ENCODE results near the gene PNP. TPM values are rescaled to one million over a fixed set of nuclear protein-coding genes. Genes with fewer than 3 reads are reported as not detected.
"Not testable (repeated sequence)": the region's sequence is repeated elsewhere in the genome, so short reads cannot be mapped to it uniquely, and the experiment has no call there.

Gene PNP
- total RNA-seq, 3 donors from 2014 or later: 198 to 236 (median 221) TPM

DNA sequence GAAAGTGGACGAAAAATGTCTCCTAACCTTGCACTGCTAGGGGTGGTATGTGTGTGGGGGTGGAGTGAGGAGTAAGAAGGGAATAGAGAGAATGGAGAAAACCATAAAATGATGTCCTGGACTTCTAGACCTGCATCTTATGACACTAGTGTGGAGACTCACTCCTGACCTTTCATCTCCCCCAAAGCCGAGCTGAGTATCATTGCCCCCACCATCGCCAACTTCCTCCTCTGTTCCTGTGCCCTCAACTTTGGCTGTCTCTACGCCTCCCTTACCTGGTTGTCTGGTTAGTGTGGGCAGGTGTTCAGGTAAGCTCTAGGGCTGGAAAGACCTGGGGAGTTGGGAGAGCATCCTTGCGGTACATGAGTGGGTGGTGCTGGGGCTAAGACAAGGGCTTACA, 28.7 kb upstream of the PNP start:
- Mint-ChIP-seq H3K36me3 (ENCODE audit: insufficient read depth) (peaks cover 7% of the 10 kb centered on the region), H3K4me1 (ENCODE audit: low read depth) (peaks cover 25% of the 10 kb centered on the region), H3K9me3 (no peaks in the 10 kb centered on the region), H3K4me3 (no peak overlapping the region), H3K27me3 (ENCODE audit: low read depth) (no peaks in the 10 kb centered on the region)
- DNase-seq: no peak
- peak; percentile 10 to 28 for ATAC-seq

DNA sequence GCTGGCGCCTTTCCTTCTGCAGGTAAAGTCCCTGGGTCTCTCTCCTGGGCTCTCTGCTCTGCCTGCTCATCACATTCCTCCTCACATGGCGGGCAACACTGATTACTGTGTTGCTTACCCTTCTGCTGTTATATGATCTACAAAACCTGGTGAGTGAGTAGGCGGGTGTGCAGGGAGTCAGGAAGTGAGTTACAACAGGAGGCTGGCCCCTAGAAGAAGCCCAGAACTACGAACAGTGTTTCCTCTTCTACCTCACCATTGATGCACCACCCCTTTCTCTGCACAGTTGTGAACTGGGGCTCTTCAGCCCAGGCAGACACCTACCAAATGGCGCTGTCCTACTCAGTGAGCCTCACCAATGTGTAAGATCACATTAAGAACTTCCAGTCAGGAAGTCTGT, 28.3 kb upstream of the PNP start:
- DNase-seq (no peak), ATAC-seq (peak; percentile 84 to 91)
- Mint-ChIP-seq H3K4me1 (ENCODE audit: low read depth) (peaks cover 25% of the 10 kb centered on the region), H3K4me3 (no peak overlapping the region), H3K9me3 (no peaks in the 10 kb centered on the region), H3K27me3 (ENCODE audit: low read depth) (no peaks in the 10 kb centered on the region), H3K36me3 (ENCODE audit: insufficient read depth) (peaks cover 7% of the 10 kb centered on the region)

DNA sequence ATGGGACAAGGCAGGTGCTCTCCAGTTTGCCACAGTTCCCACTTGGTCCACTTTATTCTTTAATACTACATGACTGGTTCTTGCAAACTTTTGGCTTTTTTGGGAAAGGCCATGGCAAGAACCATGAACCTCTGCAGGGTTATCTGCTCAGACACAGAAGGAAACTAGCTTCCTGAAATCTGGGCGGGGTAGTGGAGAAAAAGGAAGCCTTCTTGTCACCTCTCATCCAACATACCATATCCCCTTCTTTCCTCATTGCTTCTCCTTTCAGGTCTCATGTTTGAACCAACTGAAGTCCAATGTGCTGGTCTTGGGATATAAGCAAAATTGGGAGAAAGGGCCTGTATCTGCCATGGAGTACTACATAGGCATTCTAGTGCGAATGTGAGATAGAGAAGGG, 27.7 kb upstream of the PNP start:
- Mint-ChIP-seq H3K27me3 (ENCODE audit: low read depth) (no peaks in the 10 kb centered on the region), H3K4me1 (ENCODE audit: low read depth) (peaks cover 25% of the 10 kb centered on the region), H3K36me3 (ENCODE audit: insufficient read depth) (peaks cover 7% of the 10 kb centered on the region), H3K9me3 (no peaks in the 10 kb centered on the region), H3K4me3 (no peak overlapping the region)
- DNase-seq (no peak), ATAC-seq (no peak)

- not testable (repeated sequence) for H3K9me3 Mint-ChIP-seq; H3K27me3 Mint-ChIP-seq (ENCODE audit: low read depth); H3K4me3 Mint-ChIP-seq; ATAC-seq; DNase-seq
- peaks cover 26% of the 10 kb centered on the region for H3K36me3 Mint-ChIP-seq (ENCODE audit: insufficient read depth)
- peaks cover 24% of the 10 kb centered on the region for H3K4me1 Mint-ChIP-seq (ENCODE audit: low read depth)
These were observed 25.6 kb upstream of the PNP start for GRCh38 chr14:20443650-20444049.

DNA sequence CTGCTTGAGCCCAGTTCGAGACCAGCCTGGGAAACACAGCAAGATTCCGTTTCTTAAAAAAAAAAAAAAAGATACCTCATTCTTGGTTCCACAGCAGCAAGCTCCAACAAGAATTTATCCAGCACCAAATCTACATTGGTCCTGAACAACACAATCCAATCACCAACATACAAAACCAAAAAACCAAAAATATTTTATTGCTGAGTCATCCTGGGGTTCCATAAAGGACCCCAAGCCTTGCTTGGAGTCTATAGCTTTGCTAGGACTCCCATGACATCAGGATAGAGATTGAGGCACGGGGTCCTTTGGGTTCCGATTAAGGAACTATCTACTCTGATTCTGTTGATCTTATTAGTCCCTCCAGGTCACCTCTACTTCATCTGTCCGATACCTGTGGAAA, 22.3 kb upstream of the PNP start:
- Mint-ChIP-seq H3K9me3 (no peaks in the 10 kb centered on the region), H3K4me3 (no peak overlapping the region), H3K36me3 (ENCODE audit: insufficient read depth) (peaks cover 46% of the 10 kb centered on the region), H3K27me3 (ENCODE audit: low read depth) (no peaks in the 10 kb centered on the region), H3K4me1 (ENCODE audit: low read depth) (no peaks in the 10 kb centered on the region)
- DNase-seq (no peak), ATAC-seq (no peak)

GRCh38 chr14:20452831-20453230, 16.4 kb upstream of the PNP start:
- not testable (repeated sequence) for H3K27me3 Mint-ChIP-seq (ENCODE audit: low read depth); H3K4me1 Mint-ChIP-seq (ENCODE audit: low read depth); H3K9me3 Mint-ChIP-seq; DNase-seq; ATAC-seq
- H3K4me3 Mint-ChIP-seq: peak overlapping the region; percentile 54
- H3K36me3 Mint-ChIP-seq (ENCODE audit: insufficient read depth): peaks cover 47% of the 10 kb centered on the region

GRCh38 chr14:20454516-20455354, 14.5 kb upstream of the PNP start, which contains the start of the genes APEX1 and OSGEP:
Gene APEX1 (plus strand): TSS chr14:20455226. CDS start chr14:20455646, 420 bp downstream.
Gene OSGEP (minus strand): TSS chr14:20454812. CDS start chr14:20454683, 129 bp downstream.
- Mint-ChIP-seq H3K9me3 (no peaks in the 10 kb centered on the region), H3K36me3 (ENCODE audit: insufficient read depth) (peaks cover 43% of the 10 kb centered on the region), H3K27me3 (ENCODE audit: low read depth) (no peaks in the 10 kb centered on the region), H3K4me3 (no peak within 1 kb of the TSS), H3K4me1 (ENCODE audit: low read depth) (peaks cover 12% of the 10 kb centered on the region)
- peak; percentile 84 for ATAC-seq
- DNase-seq: peak; percentile 96

- no peak overlapping the region for H3K4me3 Mint-ChIP-seq
- DNase-seq (peak; percentile 35), ATAC-seq (peak; percentile 71 to 76)
- H3K9me3 Mint-ChIP-seq: no peaks in the 10 kb centered on the region
- H3K27me3 Mint-ChIP-seq (ENCODE audit: low read depth): no peaks in the 10 kb centered on the region
- peaks cover 21% of the 10 kb centered on the region for H3K4me1 Mint-ChIP-seq (ENCODE audit: low read depth)
- peaks cover 47% of the 10 kb centered on the region for H3K36me3 Mint-ChIP-seq (ENCODE audit: insufficient read depth)
These were observed 13.6 kb upstream of the PNP start for GRCh38 chr14:20455355-20456300.

DNA sequence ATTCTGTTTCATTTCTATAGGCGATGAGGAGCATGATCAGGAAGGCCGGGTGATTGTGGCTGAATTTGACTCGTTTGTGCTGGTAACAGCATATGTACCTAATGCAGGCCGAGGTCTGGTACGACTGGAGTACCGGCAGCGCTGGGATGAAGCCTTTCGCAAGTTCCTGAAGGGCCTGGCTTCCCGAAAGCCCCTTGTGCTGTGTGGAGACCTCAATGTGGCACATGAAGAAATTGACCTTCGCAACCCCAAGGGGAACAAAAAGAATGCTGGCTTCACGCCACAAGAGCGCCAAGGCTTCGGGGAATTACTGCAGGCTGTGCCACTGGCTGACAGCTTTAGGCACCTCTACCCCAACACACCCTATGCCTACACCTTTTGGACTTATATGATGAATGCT, 12.2 kb upstream of the PNP start:
- Mint-ChIP-seq H3K9me3 (no peaks in the 10 kb centered on the region), H3K27me3 (ENCODE audit: low read depth) (no peaks in the 10 kb centered on the region), H3K4me3 (no peak overlapping the region), H3K4me1 (ENCODE audit: low read depth) (peaks cover 26% of the 10 kb centered on the region), H3K36me3 (ENCODE audit: insufficient read depth) (peaks cover 39% of the 10 kb centered on the region)
- ATAC-seq (no peak), DNase-seq (no peak)

DNA sequence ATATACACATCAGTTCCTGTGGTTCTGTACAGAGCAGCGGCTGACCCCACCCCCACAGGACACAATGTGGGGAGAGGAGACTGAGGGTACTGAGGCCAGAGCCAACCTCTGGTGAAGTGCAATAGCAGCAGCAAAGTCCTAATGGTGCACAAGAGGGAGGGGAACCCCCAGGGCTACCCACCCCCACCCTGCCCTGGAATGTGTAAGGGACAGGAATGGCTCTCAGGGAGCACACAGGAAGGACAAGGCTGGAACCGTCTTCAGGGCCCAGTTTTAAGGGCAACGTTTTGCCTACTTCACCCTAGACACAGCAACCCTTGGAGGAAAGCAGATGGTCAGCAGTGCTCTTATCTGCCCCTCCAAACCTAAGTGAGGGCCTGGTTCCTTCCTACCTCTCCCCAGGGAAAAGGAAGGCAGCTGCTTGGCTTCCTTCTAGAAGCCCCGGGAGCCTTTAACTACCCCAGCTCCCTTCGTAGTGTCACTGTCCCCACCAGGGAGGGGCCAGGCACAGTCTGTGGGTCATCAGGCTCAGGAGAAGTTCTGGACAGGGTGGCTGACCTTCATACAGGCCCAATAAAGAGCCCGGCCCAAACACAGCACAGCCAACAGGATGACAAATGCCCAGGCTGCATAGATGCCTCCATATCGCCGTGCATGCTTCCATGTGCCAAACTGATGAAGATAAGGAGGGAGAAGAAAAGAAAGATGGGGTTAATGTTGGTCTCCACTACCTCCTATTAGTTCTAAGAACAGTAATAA, 11.0 kb upstream of the PNP start:
- Mint-ChIP-seq H3K36me3 (ENCODE audit: insufficient read depth) (peaks cover 31% of the 10 kb centered on the region), H3K4me3 (no peak overlapping the region), H3K27me3 (ENCODE audit: low read depth) (no peaks in the 10 kb centered on the region), H3K4me1 (ENCODE audit: low read depth) (peaks cover 27% of the 10 kb centered on the region), H3K9me3 (no peaks in the 10 kb centered on the region)
- ATAC-seq: no peak
- no peak for DNase-seq

DNA sequence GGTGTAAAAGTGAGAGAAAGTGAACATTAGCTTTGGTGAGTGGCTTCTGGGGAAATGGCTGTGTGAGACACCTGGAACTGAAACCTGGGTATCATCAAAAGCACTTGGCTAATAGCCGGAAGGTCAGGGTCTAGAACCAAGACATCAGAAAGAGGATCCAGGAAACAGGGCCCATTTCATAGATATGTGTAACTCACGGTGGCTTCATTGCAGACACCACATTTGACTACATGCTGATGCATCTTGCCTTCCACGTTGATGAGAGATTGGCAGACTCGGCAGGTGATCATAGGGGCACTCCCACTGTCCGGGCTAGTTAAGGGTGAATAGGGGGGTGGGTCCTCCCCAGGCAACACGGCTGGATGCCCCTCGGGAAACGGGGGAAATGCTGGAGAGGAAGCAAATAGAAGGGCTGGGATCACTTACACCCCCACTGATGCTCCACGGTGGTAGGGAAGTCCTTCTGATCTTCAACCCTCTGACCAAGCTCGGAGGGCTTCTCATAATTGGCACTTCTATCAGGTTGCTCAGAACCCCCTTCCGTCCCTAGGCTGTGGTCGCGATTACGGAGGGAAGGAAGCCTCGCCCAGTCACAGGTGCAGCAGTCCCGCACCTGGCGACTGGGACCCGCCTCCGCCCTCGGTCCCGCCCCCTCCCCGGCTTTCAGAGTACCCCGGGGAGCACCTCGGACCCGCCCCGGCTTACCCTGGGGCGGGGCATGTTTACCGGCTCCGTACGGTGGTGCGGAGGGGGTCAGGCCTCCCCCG, 8.6 kb upstream of the PNP start:
- Mint-ChIP-seq H3K36me3 (ENCODE audit: insufficient read depth) (peaks cover 31% of the 10 kb centered on the region), H3K9me3 (no peaks in the 10 kb centered on the region), H3K4me1 (ENCODE audit: low read depth) (peaks cover 25% of the 10 kb centered on the region), H3K27me3 (ENCODE audit: low read depth) (no peaks in the 10 kb centered on the region), H3K4me3 (peak overlapping the region; percentile 91)
- DNase-seq: peak; percentile 44
- ATAC-seq: peak; percentile 6 to 9

- ATAC-seq (peak; percentile 94 to 95), DNase-seq (peak; percentile 97)
- Mint-ChIP-seq H3K4me3 (peak within 1 kb of the TSS; percentile 91), H3K36me3 (ENCODE audit: insufficient read depth) (peaks cover 31% of the 10 kb centered on the region), H3K27me3 (ENCODE audit: low read depth) (no peaks in the 10 kb centered on the region), H3K4me1 (ENCODE audit: low read depth) (peaks cover 25% of the 10 kb centered on the region), H3K9me3 (no peaks in the 10 kb centered on the region)
These were observed 7.7 kb upstream of the PNP start, which contains the start of gene PIP4P1 for GRCh38 chr14:20461225-20462141. Gene PIP4P1 (minus strand): TSS chr14:20461434. CDS start chr14:20461325, 109 bp downstream.
